WTC11 (cell line): ENCODE measurements around the gene PTGER1. TPM values are rescaled to one million over a fixed set of nuclear protein-coding genes. Genes with fewer than 3 reads are reported as not detected.
"Not testable (repeated sequence)": the region's sequence is repeated elsewhere in the genome, so short reads cannot be mapped to it uniquely, and the experiment has no call there.

ENCODE experiments used
- ATAC-seq: fragments of 200-7000 bp; cut with Tn5 transposase; 2 replicates; pipeline ENCODE4 v1.10.0; 2021; ENCODE audit warnings: mild to moderate bottlenecking, moderate library complexity
- CTCF ChIA-PET: fragments of 300-600 bp; sonication (Branson Sonifier 250); formaldehyde crosslinking; loops from one replicate; lab custom pipeline; 2021; ENCODE audit warnings: antibody characterized with exemption; lab: Charles Lee
- POLR2A ChIA-PET: fragments of 350-600 bp; sonication (Branson Sonifier 250); formaldehyde crosslinking; loops from one replicate; lab custom pipeline; 2021; ENCODE audit warnings: antibody characterized with exemption; lab: Charles Lee
- DNase-seq: peaks from one replicate; pipeline ENCODE4 v3.0.0; 2021; ENCODE audit warnings: low spot score
- H3K27ac Mint-ChIP-seq: 2 replicates; pipeline ENCODE4 v1.8.0; 2021; ENCODE audit warnings: mixed read lengths
- H3K27me3 Mint-ChIP-seq: 2 replicates; pipeline ENCODE4 v1.8.0; 2021; ENCODE audit warnings: low read depth, mild to moderate bottlenecking, moderate library complexity, mixed read lengths
- H3K36me3 Mint-ChIP-seq: 2 replicates; pipeline ENCODE4 v1.8.0; 2021; ENCODE audit warnings: mixed read lengths
- H3K4me1 Mint-ChIP-seq: 2 replicates; pipeline ENCODE4 v1.8.0; 2022; ENCODE audit warnings: mixed read lengths
- H3K4me3 Mint-ChIP-seq: 2 replicates; pipeline ENCODE4 v1.8.0; 2021; ENCODE audit warnings: mild to moderate bottlenecking, moderate library complexity, mixed read lengths
- H3K9me3 Mint-ChIP-seq: 2 replicates; pipeline ENCODE4 v1.8.0; 2021; ENCODE audit warnings: mixed read lengths
- ARID4B ChIP-seq: sonication (generic); formaldehyde crosslinking; IDR thresholded peaks from 2 replicates; pipeline ENCODE4 v1.8.0; 2023; ENCODE audit warnings: missing genetic modification reagents, mild to moderate bottlenecking, borderline replicate concordance
- CREM ChIP-seq: sonication (generic); formaldehyde crosslinking; IDR thresholded peaks from 2 replicates; pipeline ENCODE4 v1.8.1; 2022; ENCODE audit warnings: mild to moderate bottlenecking, missing genetic modification reagents, moderate library complexity
- FOXP1 ChIP-seq: sonication (generic); formaldehyde crosslinking; IDR thresholded peaks from 2 replicates; pipeline ENCODE4 v1.8.0; 2022; ENCODE audit warnings: missing genetic modification reagents, mild to moderate bottlenecking, moderate library complexity, borderline replicate concordance
- GABPB1 ChIP-seq: sonication (generic); formaldehyde crosslinking; IDR thresholded peaks from 2 replicates; pipeline ENCODE4 v1.8.1; 2023; ENCODE audit warnings: mild to moderate bottlenecking, missing genetic modification reagents
- HMGXB4 ChIP-seq: sonication (generic); formaldehyde crosslinking; IDR thresholded peaks from 2 replicates; pipeline ENCODE4 v1.8.1; 2023; ENCODE audit warnings: mild to moderate bottlenecking, moderate library complexity, missing genetic modification reagents
- IRF1 ChIP-seq: sonication (generic); formaldehyde crosslinking; IDR thresholded peaks from 2 replicates; pipeline ENCODE4 v1.8.0; 2023; ENCODE audit warnings: missing genetic modification reagents
- MXD4 ChIP-seq: fragments of 250-450 bp; sonication (Bioruptor Pico); IDR thresholded peaks from 2 replicates; pipeline ENCODE4 v1.8.0; 2021; ENCODE audit warnings: mild to moderate bottlenecking, moderate library complexity, borderline replicate concordance
- PREB ChIP-seq: sonication (generic); formaldehyde crosslinking; IDR thresholded peaks from 2 replicates; pipeline ENCODE4 v1.8.1; 2022; ENCODE audit warnings: mild to moderate bottlenecking, missing genetic modification reagents, moderate library complexity, borderline replicate concordance
- RORB ChIP-seq: fragments of 250-450 bp; sonication (Bioruptor Pico); IDR thresholded peaks from 2 replicates; pipeline ENCODE4 v1.9.0; 2021; ENCODE audit warnings: mild to moderate bottlenecking
- SP1 ChIP-seq: sonication (generic); formaldehyde crosslinking; conservative IDR thresholded peaks from 2 replicates; pipeline ENCODE4 v1.8.1; 2022; ENCODE audit warnings: missing genetic modification reagents
- TP53 ChIP-seq: sonication (generic); formaldehyde crosslinking; IDR thresholded peaks from 2 replicates; pipeline ENCODE4 v1.8.1; 2023; ENCODE audit warnings: mild to moderate bottlenecking, missing genetic modification reagents
- ZMAT4 ChIP-seq: fragments of 250-450 bp; sonication (Bioruptor Pico); IDR thresholded peaks from 2 replicates; pipeline ENCODE4 v1.9.0; 2021; ENCODE audit warnings: mild to moderate bottlenecking
- total RNA-seq: library from RNA; stranded (reverse); gene quantifications from 3 replicates; pipeline ENCODE4 v1.2.3, GENCODE V29; 2021

The PTGER1 gene
- total RNA-seq, 1 experiment from 2014 or later = 0.68 TPM

GRCh38 chr19:14467391-14467790 lies 7.8 kb downstream of the PTGER1 start:
- Mint-ChIP-seq H3K27ac (no peak overlapping the region), H3K27me3 (no peaks in the 10 kb centered on the region)
- TF ChIP-seq CREM (CRISPR knock-in tag) (no peak), HMGXB4 (CRISPR knock-in tag) (no peak), MXD4 (CRISPR knock-in tag) (no peak), ZMAT4 (CRISPR knock-in tag) (no peak), ARID4B (CRISPR knock-in tag) (no peak), TP53 (CRISPR knock-in tag) (no peak), GABPB1 (CRISPR knock-in tag) (no peak), IRF1 (CRISPR knock-in tag) (no peak), SP1 (CRISPR knock-in tag) (no peak), RORB (no peak)
- TF ChIP-seq, all 79 proteins: peak for 0
- POLR2A ChIA-PET = interaction anchor here (1.4 kb wide), 1 partner anchor 17 kb away, joined by 4 read pairs; no protein-coding TSS in a partner anchor
- no peak for ATAC-seq
- Mint-ChIP-seq H3K4me1 (no peaks in the 10 kb centered on the region), H3K9me3 (no peaks in the 10 kb centered on the region), H3K36me3 (peaks cover 34% of the 10 kb centered on the region), H3K4me3 (no peak overlapping the region)
- no peak for DNase-seq
- CTCF ChIA-PET = interaction anchor here (1.1 to 1.7 kb wide), 7 partner anchors 13 to 327 kb away, joined by 3 to 15 read pairs (median 8); partner anchors contain the start of gene GIPC1

- Mint-ChIP-seq H3K27me3 (no peaks in the 10 kb centered on the region), H3K4me3 (no peak overlapping the region), H3K9me3 (no peaks in the 10 kb centered on the region), H3K36me3 (peaks cover 34% of the 10 kb centered on the region), H3K27ac (no peak overlapping the region), H3K4me1 (no peaks in the 10 kb centered on the region)
- no peak for ATAC-seq
- POLR2A ChIA-PET = no interaction called here
- CTCF ChIA-PET = interaction anchor here (0.9 kb wide), 1 partner anchor 13 kb away, joined by 3 read pairs; no protein-coding TSS in a partner anchor
- no peak for TF ChIP-seq RORB
- no peak for TF ChIP-seq FOXP1 (CRISPR knock-in tag)
- no peak for DNase-seq
Observed at GRCh38 chr19:14463747-14464146, 11.4 kb downstream of the PTGER1 start.

GRCh38 chr19:14462401-14462800 lies 12.8 kb downstream of the PTGER1 start:
- peaks cover 24% of the 10 kb centered on the region for H3K36me3 Mint-ChIP-seq
- DNase-seq, H3K4me3 Mint-ChIP-seq, H3K27me3 Mint-ChIP-seq, ATAC-seq, H3K4me1 Mint-ChIP-seq, POLR2A ChIA-PET, H3K9me3 Mint-ChIP-seq, H3K27ac Mint-ChIP-seq: not testable (repeated sequence)
- CTCF ChIA-PET = interaction anchor here (1.0 kb wide), 1 partner anchor 10 kb away, joined by 3 read pairs; no protein-coding TSS in a partner anchor

GRCh38 chr19:14460935-14461334 lies 14.2 kb downstream of the PTGER1 start:
- Mint-ChIP-seq H3K9me3 (no peaks in the 10 kb centered on the region), H3K4me3 (no peak overlapping the region), H3K27ac (no peak overlapping the region), H3K36me3 (peaks cover 21% of the 10 kb centered on the region), H3K27me3 (no peaks in the 10 kb centered on the region), H3K4me1 (no peaks in the 10 kb centered on the region)
- ATAC-seq (no peak), DNase-seq (no peak)
- POLR2A ChIA-PET = no interaction called here
- CTCF ChIA-PET = no interaction called here
- TF ChIP-seq PREB (CRISPR knock-in tag) (no peak), ARID4B (CRISPR knock-in tag) (no peak)
